HG03342 (cell line): ENCODE measurements around the gene ARV1.
"Not testable (repeated sequence)": the region's sequence is repeated elsewhere in the genome, so short reads cannot be mapped to it uniquely, and the experiment has no call there.

Experiments used
- ATAC-seq: cut with Tn5 transposase; IDR thresholded peaks from one replicate; pipeline ENCODE4 v1.9.1; 2021; ENCODE audit warnings: mild to moderate bottlenecking, moderate library complexity; ENCODE audit not compliant: unreplicated experiment

The ARV1 gene

GRCh38 chr1:231040800-231041718, 62.2 kb downstream of the ARV1 start:
- ATAC-seq = no peak

- ATAC-seq = no peak
Observed at GRCh38 chr1:231041719-231042261, 62.9 kb downstream of the ARV1 start.

GRCh38 chr1:231044588-231044987, 65.7 kb downstream of the ARV1 start:
- no peak for ATAC-seq

GRCh38 chr1:231045286-231045685, 66.4 kb downstream of the ARV1 start:
- no peak for ATAC-seq

- ATAC-seq = not testable (repeated sequence)
Observed at GRCh38 chr1:231045921-231046729, 67.2 kb downstream of the ARV1 start.

- no peak for ATAC-seq
Observed at GRCh38 chr1:231046730-231047395, 68.0 kb downstream of the ARV1 start.

GRCh38 chr1:231047529-231047928, 68.6 kb downstream of the ARV1 start:
- not testable (repeated sequence) for ATAC-seq

GRCh38 chr1:231048419-231048818, 69.5 kb downstream of the ARV1 start:
- ATAC-seq = not testable (repeated sequence)

GRCh38 chr1:231049121-231049979, 70.5 kb downstream of the ARV1 start:
- ATAC-seq = no peak
